Measurements from ENCODE around the gene FYN. TPM values are rescaled to one million over a fixed set of nuclear protein-coding genes. Genes with fewer than 3 reads are reported as not detected.

The FYN gene
- polyA plus RNA-seq, 2 of the 4 experiments (the other 2 are of a cell fraction) = 3.5 to 3.7 TPM

GRCh38 chr6:111782887-111783466 lies 90.3 kb downstream of the FYN start:
- H3K4me1 ChIP-seq = no peaks in the 10 kb centered on the region
- 60% methylated on average over 3 of the region's 3 CpGs for WGBS (ENCODE audit: missing lambda C conversion rate)
- no peak for DNase-seq (ENCODE audit: low read depth in 1 of 2, low spot score in 1 of 2)
- H3K9me3 ChIP-seq = no peaks in the 10 kb centered on the region
- ChIA-PET CTCF (interaction anchor here (0.7 to 1.3 kb wide), 2 partner anchors 10 to 14 kb away, joined by 3 read pairs; no protein-coding TSS in a partner anchor), POLR2A (no interaction called here)
- TF ChIP-seq MAZ (IDR thresholded peaks at IDR 0.05; ENCODE audit: borderline replicate concordance, low read depth, low read length) (no peak), BCL3 (IDR thresholded peaks at IDR 0.05) (no peak)
- no peak for ATAC-seq
- no peak for FAIRE-seq
- no peak overlapping the region for H3K4me3 ChIP-seq
- no peak overlapping the region for H3K4me2 ChIP-seq
- no peak overlapping the region for H3K27ac ChIP-seq

- no peaks in the 10 kb centered on the region for H3K4me1 ChIP-seq
- FAIRE-seq (no peak), DNase-seq (ENCODE audit: low read depth in 1 of 2, low spot score in 1 of 2) (no peak), ATAC-seq (no peak)
- H3K4me3 ChIP-seq = no peak overlapping the region
- no peak overlapping the region for H3K27ac ChIP-seq
- WGBS (ENCODE audit: missing lambda C conversion rate) = 71% methylated on average over 5 of the region's 5 CpGs
- H3K9me3 ChIP-seq = no peaks in the 10 kb centered on the region
- ChIA-PET CTCF (interaction anchor here (0.7 kb wide), 1 partner anchor 13 kb away, joined by 3 read pairs; no protein-coding TSS in a partner anchor), POLR2A (no interaction called here)
- TF ChIP-seq EP300 (IDR thresholded peaks at IDR 0.05) (no peak), CTCF (IDR thresholded peaks at IDR 0.05) (no peak), NPAS2 (CRISPR knock-in tag; IDR thresholded peaks at IDR 0.05; ENCODE audit: borderline replicate concordance) (no peak), TP53 (CRISPR knock-in tag; IDR thresholded peaks at IDR 0.05) (no peak), JUN (IDR thresholded peaks at IDR 0.05) (no peak), POLR2AphosphoS2 (conservative IDR thresholded peaks at IDR 0.05; ENCODE audit: low read length) (no peak), KDM5A (IDR thresholded peaks at IDR 0.05) (no peak), MAFK (IDR thresholded peaks at IDR 0.05; ENCODE audit: partially characterized antibody) (no peak), RNF2 (IDR thresholded peaks at IDR 0.05; ENCODE audit: borderline replicate concordance, low read depth) (no peak), ESRRA (IDR thresholded peaks at IDR 0.05; ENCODE audit: borderline replicate concordance, low read length) (no peak), HES2 (IDR thresholded peaks at IDR 0.05) (no peak), PBX3 (IDR thresholded peaks at IDR 0.05) (no peak), NR3C1 (IDR thresholded peaks at IDR 0.05) (no peak), MAZ (IDR thresholded peaks at IDR 0.05; ENCODE audit: borderline replicate concordance, low read depth, low read length) (no peak), EHMT2 (IDR thresholded peaks at IDR 0.05; ENCODE audit: low read depth) (no peak), SMC3 (IDR thresholded peaks at IDR 0.05) (no peak), BHLHE40 (IDR thresholded peaks at IDR 0.05; ENCODE audit: low read depth, low read length) (no peak), JUNB (IDR thresholded peaks at IDR 0.05) (no peak), PHF8 (IDR thresholded peaks at IDR 0.05; ENCODE audit: borderline replicate concordance, low read depth) (no peak), ZSCAN20 (CRISPR knock-in tag; IDR thresholded peaks at IDR 0.05) (no peak)
- H3K4me2 ChIP-seq = no peak overlapping the region
Observed at GRCh38 chr6:111782192-111782809, 91.0 kb downstream of the FYN start.
